Suprapubic skin (tissue), 3 donors: Measurements from ENCODE around the gene LARGE1.

Experiments
- EP300 ChIP-seq: sonication (generic); formaldehyde crosslinking; IDR thresholded peaks from one replicate; pipeline ENCODE4 v1.6.1; 2017; ENCODE audit warnings: antibody characterized with exemption
- POLR2A ChIP-seq, 2 donors: fragments of 450-650 bp; IDR thresholded peaks; one replicate each; pipeline ENCODE4 v1.6.1; 2017; ENCODE audit warnings: antibody characterized with exemption in 2 of 2, mild to moderate bottlenecking in 2 of 2, moderate library complexity in 2 of 2
- TF ChIP-seq, protein P1 (sequence below), 2 donors: fragments of 200-600 bp in 1 of 2; fragments of 450-650 bp in 1 of 2; sonication (generic) in 1 of 2; IDR thresholded peaks; one replicate each; pipeline ENCODE4 v1.5.1; 2016 to 2019; ENCODE audit warnings: antibody characterized with exemption in 2 of 2, mild to moderate bottlenecking in 1 of 2, moderate library complexity in 1 of 2

DNA sequence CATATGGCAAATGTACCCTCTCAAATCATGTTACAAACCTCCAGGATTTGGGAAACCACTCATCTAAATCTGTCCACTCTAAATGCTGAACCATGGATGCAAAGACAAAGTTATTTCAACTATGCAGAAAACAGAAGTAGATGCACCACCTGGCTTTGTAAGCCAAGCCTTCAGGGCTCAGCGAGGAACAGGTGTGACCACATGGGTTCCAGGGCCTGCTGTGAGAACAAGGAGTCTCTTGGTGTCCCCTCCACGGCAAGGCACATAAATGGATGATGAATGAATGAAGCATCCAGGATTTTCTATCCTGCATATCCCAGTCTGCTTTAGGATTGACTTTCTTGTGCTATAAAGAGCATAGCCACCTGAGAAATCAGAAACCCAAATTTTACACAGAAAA, 284.5 kb downstream of the LARGE1 start:
- no peak for TF ChIP-seq POLR2A (IDR thresholded peaks at IDR 0.05)
- TF ChIP-seq, protein P1, sequence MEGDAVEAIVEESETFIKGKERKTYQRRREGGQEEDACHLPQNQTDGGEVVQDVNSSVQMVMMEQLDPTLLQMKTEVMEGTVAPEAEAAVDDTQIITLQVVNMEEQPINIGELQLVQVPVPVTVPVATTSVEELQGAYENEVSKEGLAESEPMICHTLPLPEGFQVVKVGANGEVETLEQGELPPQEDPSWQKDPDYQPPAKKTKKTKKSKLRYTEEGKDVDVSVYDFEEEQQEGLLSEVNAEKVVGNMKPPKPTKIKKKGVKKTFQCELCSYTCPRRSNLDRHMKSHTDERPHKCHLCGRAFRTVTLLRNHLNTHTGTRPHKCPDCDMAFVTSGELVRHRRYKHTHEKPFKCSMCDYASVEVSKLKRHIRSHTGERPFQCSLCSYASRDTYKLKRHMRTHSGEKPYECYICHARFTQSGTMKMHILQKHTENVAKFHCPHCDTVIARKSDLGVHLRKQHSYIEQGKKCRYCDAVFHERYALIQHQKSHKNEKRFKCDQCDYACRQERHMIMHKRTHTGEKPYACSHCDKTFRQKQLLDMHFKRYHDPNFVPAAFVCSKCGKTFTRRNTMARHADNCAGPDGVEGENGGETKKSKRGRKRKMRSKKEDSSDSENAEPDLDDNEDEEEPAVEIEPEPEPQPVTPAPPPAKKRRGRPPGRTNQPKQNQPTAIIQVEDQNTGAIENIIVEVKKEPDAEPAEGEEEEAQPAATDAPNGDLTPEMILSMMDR (IDR thresholded peaks at IDR 0.05): no peak
- no peak for TF ChIP-seq EP300
